ENCODE results near the gene SPANXC.

GRCh38 chrX:141278306-141278705 lies 36.0 kb upstream of the SPANXC start:
- TF ChIP-seq CTCF (IDR thresholded peaks at IDR 0.05; ENCODE audit: insufficient read depth, low read length) (peak; percentile 9), POLR2AphosphoS5 (IDR thresholded peaks at IDR 0.05; ENCODE audit: low read depth) (no peak), REST (IDR thresholded peaks at IDR 0.05; ENCODE audit: insufficient replicate concordance, low read depth) (no peak), GABPA (IDR thresholded peaks at IDR 0.05; ENCODE audit: low read depth) (no peak)
